ENCODE data around the gene PIWIL4. TPM values are rescaled to one million over a fixed set of nuclear protein-coding genes. Genes with fewer than 3 reads are reported as not detected.

PIWIL4 gene
- total RNA-seq, 1 donor from 2014 or later: 1.9 TPM

DNA sequence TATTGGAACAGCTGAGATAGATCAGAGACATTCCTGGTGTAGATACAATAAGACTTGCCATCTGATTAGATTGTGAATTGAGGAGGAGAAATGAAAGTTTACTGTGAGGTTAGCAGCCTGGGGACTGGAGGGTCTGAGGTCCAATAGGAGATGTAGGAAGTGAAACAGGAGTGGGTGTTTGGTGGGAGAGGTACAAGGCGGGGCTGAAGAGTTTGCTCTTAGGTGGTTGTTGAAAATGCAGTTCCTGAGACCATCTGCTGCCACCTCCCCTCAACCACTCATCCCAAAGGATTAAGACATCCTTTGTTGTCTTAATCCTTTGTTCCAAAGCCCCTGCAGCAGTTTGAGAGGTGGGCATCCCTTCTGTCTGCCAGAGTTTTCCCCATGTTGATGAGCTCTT is 14.8 kb downstream of the PIWIL4 start:
- Mint-ChIP-seq H3K27ac (no peak overlapping the region), H3K4me3 (ENCODE audit: low read depth) (no peak overlapping the region), H3K27me3 (peaks cover 7% of the 10 kb centered on the region), H3K4me1 (ENCODE audit: low read depth) (peaks cover 15% of the 10 kb centered on the region), H3K36me3 (ENCODE audit: insufficient read depth) (no peaks in the 10 kb centered on the region), H3K9me3 (ENCODE audit: low read depth) (no peaks in the 10 kb centered on the region)
- TF ChIP-seq, protein P1, sequence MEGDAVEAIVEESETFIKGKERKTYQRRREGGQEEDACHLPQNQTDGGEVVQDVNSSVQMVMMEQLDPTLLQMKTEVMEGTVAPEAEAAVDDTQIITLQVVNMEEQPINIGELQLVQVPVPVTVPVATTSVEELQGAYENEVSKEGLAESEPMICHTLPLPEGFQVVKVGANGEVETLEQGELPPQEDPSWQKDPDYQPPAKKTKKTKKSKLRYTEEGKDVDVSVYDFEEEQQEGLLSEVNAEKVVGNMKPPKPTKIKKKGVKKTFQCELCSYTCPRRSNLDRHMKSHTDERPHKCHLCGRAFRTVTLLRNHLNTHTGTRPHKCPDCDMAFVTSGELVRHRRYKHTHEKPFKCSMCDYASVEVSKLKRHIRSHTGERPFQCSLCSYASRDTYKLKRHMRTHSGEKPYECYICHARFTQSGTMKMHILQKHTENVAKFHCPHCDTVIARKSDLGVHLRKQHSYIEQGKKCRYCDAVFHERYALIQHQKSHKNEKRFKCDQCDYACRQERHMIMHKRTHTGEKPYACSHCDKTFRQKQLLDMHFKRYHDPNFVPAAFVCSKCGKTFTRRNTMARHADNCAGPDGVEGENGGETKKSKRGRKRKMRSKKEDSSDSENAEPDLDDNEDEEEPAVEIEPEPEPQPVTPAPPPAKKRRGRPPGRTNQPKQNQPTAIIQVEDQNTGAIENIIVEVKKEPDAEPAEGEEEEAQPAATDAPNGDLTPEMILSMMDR (IDR thresholded peaks at IDR 0.05; ENCODE audit: unreplicated experiment): no peak
- DNase-seq (ENCODE audit: low spot score, unreplicated experiment): no peak

DNA sequence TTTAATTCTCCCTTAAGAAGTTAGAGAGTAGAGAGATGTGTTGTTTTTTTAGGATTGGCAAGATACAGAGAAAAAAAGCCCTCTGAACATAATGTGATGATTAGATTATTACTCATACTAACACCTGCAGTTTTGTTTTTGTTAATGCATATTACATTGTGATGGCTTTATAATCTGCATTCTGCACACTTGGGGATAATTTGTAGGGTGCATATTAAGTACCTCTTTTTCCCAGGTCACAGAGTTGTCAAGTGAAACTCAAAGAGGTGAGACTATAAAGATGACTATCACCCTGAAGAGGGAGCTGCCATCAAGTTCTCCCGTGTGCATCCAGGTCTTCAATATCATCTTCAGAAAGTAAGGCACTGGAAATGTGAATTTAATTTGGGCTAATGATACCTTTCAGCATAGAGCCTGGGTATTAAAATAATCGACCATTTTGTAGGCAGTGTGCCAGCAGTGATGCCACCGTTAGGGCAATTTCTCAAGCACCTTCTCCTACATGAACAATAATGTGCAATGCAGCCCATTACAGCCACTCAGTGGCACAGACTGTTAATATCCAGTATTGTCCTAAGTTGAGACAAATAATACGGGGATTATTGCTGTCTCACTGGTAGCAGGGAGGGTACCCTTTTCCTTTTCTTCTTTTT is 16.2 kb downstream of the PIWIL4 start:
- Mint-ChIP-seq H3K9me3 (ENCODE audit: low read depth) (no peaks in the 10 kb centered on the region), H3K4me3 (ENCODE audit: low read depth) (no peak overlapping the region), H3K27ac (no peak overlapping the region), H3K27me3 (peaks cover 7% of the 10 kb centered on the region), H3K36me3 (ENCODE audit: insufficient read depth) (no peaks in the 10 kb centered on the region), H3K4me1 (ENCODE audit: low read depth) (peaks cover 27% of the 10 kb centered on the region)
- TF ChIP-seq, protein P1 (IDR thresholded peaks at IDR 0.05; ENCODE audit: unreplicated experiment): no peak
- no peak for DNase-seq (ENCODE audit: low spot score, unreplicated experiment)

DNA sequence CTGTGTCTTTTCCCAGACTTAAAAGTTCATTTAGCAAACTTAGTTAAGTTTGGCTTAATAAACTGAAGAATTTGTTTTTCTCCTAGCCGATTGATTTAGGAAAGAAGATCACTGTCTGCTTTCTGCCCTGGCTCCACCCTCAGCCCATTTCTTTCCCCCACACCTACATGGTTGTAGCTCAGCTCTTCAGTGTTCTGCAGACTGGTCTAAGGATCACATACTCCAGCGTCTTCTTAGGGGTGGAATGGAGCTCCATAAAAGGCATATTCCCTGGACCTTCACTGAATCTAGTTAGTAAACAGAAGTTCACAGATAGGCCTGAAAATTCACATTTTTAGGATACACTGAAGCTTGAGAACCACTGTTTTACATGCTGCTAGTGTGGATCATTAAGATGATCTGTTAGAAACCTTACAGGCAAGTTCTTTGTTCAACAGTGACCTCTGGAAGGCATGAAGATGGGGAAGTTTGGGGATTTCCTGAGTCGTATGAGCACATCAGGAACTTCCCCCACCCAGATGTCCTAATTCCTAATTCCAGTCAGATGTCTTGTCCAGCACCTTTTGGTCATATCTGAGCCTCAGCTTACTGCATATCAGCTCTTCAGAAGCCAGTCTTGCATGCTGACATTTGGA is 16.8 kb downstream of the PIWIL4 start:
- Mint-ChIP-seq H3K4me1 (ENCODE audit: low read depth) (peaks cover 31% of the 10 kb centered on the region), H3K9me3 (ENCODE audit: low read depth) (no peaks in the 10 kb centered on the region), H3K4me3 (ENCODE audit: low read depth) (no peak overlapping the region), H3K27ac (no peak overlapping the region), H3K27me3 (peaks cover 8% of the 10 kb centered on the region), H3K36me3 (ENCODE audit: insufficient read depth) (no peaks in the 10 kb centered on the region)
- DNase-seq (ENCODE audit: low spot score, unreplicated experiment): no peak
- TF ChIP-seq, protein P1 (IDR thresholded peaks at IDR 0.05; ENCODE audit: unreplicated experiment): no peak

DNA sequence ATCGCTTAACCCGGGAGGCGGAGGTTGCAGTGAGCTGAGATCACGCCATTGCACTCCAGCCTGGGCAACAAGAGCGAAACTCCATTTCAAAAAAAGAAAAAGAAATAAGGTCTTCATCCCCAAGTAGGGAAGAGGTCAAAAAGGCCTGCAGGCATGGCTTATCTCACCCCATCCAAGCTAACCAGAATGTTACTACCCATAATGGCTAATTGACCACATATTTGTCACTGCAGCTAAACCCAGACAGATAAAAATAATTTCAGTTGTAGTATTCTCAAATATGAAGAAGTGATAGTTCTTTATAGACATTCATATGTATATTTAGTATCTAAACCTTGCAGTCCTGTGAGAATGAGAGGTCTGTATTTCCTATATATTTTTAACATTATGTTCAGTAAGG is 17.8 kb downstream of the PIWIL4 start:
- no peaks in the 10 kb centered on the region for H3K36me3 Mint-ChIP-seq (ENCODE audit: insufficient read depth)
- no peaks in the 10 kb centered on the region for H3K9me3 Mint-ChIP-seq (ENCODE audit: low read depth)

DNA sequence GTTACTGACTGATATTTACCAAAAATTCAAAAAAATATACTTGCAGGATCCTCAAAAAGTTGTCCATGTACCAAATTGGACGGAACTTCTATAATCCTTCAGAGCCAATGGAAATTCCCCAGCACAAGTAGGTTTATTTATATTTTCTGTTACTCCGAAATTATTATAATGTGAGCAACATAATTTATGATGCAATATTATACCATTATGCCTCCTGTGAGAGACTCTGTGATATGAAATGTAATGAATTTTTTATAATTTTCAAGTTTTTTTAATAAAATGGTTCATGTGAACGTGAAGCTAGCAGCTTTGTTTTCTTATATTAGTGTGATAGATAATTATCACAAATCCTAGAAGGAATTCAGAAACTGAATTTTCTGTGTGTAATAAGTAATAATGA is 18.2 kb downstream of the PIWIL4 start:
- Mint-ChIP-seq H3K27ac (no peak overlapping the region), H3K36me3 (ENCODE audit: insufficient read depth) (no peaks in the 10 kb centered on the region), H3K27me3 (peaks cover 21% of the 10 kb centered on the region), H3K4me3 (ENCODE audit: low read depth) (no peak overlapping the region), H3K4me1 (ENCODE audit: low read depth) (peaks cover 42% of the 10 kb centered on the region), H3K9me3 (ENCODE audit: low read depth) (no peaks in the 10 kb centered on the region)
- DNase-seq (ENCODE audit: low spot score, unreplicated experiment): no peak
- TF ChIP-seq, protein P1 (IDR thresholded peaks at IDR 0.05; ENCODE audit: unreplicated experiment): no peak

More for the DNA sequence above, 17.8 kb downstream of the PIWIL4 start:
- DNase-seq (ENCODE audit: low spot score, unreplicated experiment): no peak
- H3K4me3 Mint-ChIP-seq (ENCODE audit: low read depth): no peak overlapping the region
- TF ChIP-seq, protein P1 (IDR thresholded peaks at IDR 0.05; ENCODE audit: unreplicated experiment): no peak
- no peak overlapping the region for H3K27ac Mint-ChIP-seq
- H3K27me3 Mint-ChIP-seq: peaks cover 17% of the 10 kb centered on the region
- peaks cover 38% of the 10 kb centered on the region for H3K4me1 Mint-ChIP-seq (ENCODE audit: low read depth)
